CD4-positive, alpha-beta T cell treated with Interleukin-10 for 1 hour (primary cell): Measurements from ENCODE around the gene MIPEP.

Experiments
- DNase-seq: peaks from one replicate; pipeline ENCODE4 v3.0.0-alpha.2; 2020

MIPEP gene

GRCh38 chr13:23741879-23742510 is 147.2 kb downstream of the MIPEP start:
- DNase-seq: no peak

GRCh38 chr13:23740002-23740401 is 149.2 kb downstream of the MIPEP start:
- no peak for DNase-seq

- no peak for DNase-seq
Observed at GRCh38 chr13:23739596-23739995, 149.6 kb downstream of the MIPEP start.

GRCh38 chr13:23736541-23736940 is 152.7 kb downstream of the MIPEP start:
- DNase-seq: no peak

GRCh38 chr13:23735329-23735728 is 153.9 kb downstream of the MIPEP start:
- no peak for DNase-seq

GRCh38 chr13:23731709-23732108 is 157.5 kb downstream of the MIPEP start:
- DNase-seq: no peak

- no peak for DNase-seq
Observed at GRCh38 chr13:23730251-23730650, 158.9 kb downstream of the MIPEP start.

GRCh38 chr13:23729531-23729930 is 159.7 kb downstream of the MIPEP start:
- no peak for DNase-seq

- no peak for DNase-seq
Observed at GRCh38 chr13:23728807-23729206, 160.4 kb downstream of the MIPEP start.

- DNase-seq: no peak
Observed at GRCh38 chr13:23725922-23726321, 163.3 kb downstream of the MIPEP start.

GRCh38 chr13:23724196-23724970 is 164.8 kb downstream of the MIPEP start:
- DNase-seq: no peak

GRCh38 chr13:23723471-23723870 is 165.7 kb downstream of the MIPEP start:
- DNase-seq: no peak

GRCh38 chr13:23722726-23723453 is 166.3 kb downstream of the MIPEP start:
- no peak for DNase-seq

GRCh38 chr13:23718996-23719395 is 170.2 kb downstream of the MIPEP start:
- no peak for DNase-seq

GRCh38 chr13:23716401-23716800 is 172.8 kb downstream of the MIPEP start:
- DNase-seq: no peak

- no peak for DNase-seq
Observed at GRCh38 chr13:23715762-23716235, 173.4 kb downstream of the MIPEP start.

- no peak for DNase-seq
Observed at GRCh38 chr13:23715092-23715761, 174.0 kb downstream of the MIPEP start.

GRCh38 chr13:23714672-23715071 is 174.5 kb downstream of the MIPEP start:
- no peak for DNase-seq

GRCh38 chr13:23711355-23711754 is 177.8 kb downstream of the MIPEP start:
- no peak for DNase-seq

- no peak for DNase-seq
Observed at GRCh38 chr13:23710366-23710765, 178.8 kb downstream of the MIPEP start.

GRCh38 chr13:23709536-23709935 is 179.7 kb downstream of the MIPEP start:
- no peak for DNase-seq

GRCh38 chr13:23707674-23708073 is 181.5 kb downstream of the MIPEP start:
- no peak for DNase-seq

GRCh38 chr13:23705583-23705982 is 183.6 kb downstream of the MIPEP start:
- no peak for DNase-seq
